Upper lobe of left lung (tissue), 4 donors: Measurements from ENCODE around the gene MVK.

Source experiments
- POLR2A ChIP-seq, 4 donors: fragments of 450-650 bp; IDR thresholded peaks; one replicate each; pipeline ENCODE4 v1.5.1; 2016 to 2017; ENCODE audit warnings: antibody characterized with exemption in 4 of 4, mild to moderate bottlenecking in 2 of 4
- TF ChIP-seq, protein P1 (sequence below), 6 experiments: fragments of 450-650 bp in 4 of 6; fragments of 200-600 bp in 2 of 6; sonication (generic) in 2 of 6; IDR thresholded peaks; one replicate each; pipeline ENCODE4 v1.5.1; 2016 to 2019; ENCODE audit warnings: antibody characterized with exemption in 6 of 6

DNA sequence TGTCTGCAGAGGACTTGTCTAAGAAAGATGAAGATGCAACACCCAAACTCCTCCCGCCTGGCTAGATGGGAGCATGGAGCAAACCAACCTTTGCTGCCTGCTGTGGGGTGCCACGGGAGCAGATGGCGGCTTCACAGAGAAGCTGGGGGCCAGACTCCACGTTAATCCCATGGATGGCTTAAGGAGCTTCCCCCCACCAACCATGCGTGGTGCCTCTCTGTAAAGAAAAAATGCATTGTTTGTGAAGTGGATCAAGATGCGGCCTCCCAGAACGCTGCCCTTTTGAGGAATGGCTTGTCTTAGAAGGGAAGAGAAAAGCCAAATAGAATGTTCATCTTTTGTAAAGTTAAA is 15.6 kb downstream of the MVK start:
- TF ChIP-seq POLR2A (IDR thresholded peaks at IDR 0.05): no peak
- TF ChIP-seq, protein P1, sequence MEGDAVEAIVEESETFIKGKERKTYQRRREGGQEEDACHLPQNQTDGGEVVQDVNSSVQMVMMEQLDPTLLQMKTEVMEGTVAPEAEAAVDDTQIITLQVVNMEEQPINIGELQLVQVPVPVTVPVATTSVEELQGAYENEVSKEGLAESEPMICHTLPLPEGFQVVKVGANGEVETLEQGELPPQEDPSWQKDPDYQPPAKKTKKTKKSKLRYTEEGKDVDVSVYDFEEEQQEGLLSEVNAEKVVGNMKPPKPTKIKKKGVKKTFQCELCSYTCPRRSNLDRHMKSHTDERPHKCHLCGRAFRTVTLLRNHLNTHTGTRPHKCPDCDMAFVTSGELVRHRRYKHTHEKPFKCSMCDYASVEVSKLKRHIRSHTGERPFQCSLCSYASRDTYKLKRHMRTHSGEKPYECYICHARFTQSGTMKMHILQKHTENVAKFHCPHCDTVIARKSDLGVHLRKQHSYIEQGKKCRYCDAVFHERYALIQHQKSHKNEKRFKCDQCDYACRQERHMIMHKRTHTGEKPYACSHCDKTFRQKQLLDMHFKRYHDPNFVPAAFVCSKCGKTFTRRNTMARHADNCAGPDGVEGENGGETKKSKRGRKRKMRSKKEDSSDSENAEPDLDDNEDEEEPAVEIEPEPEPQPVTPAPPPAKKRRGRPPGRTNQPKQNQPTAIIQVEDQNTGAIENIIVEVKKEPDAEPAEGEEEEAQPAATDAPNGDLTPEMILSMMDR (IDR thresholded peaks at IDR 0.05): no peak
